Erythroblast (primary cell): ENCODE results near the gene TIMP3.
A peak's percentile ranks its signal among the peaks of the same experiment; 100 is the strongest.

Experiments used
- DNase-seq, 2 experiments: peaks; one replicate each; lab custom pipeline; 2025; lab: John Stamatoyannopoulos, UW
- GATA1 ChIP-seq: IDR thresholded peaks from 2 replicates; pipeline ENCODE4 v1.6.1; 2011; ENCODE audit warnings: low read depth, mild to moderate bottlenecking, control low read depth, low read length, moderate library complexity
- POLR2A ChIP-seq: IDR thresholded peaks from 2 replicates; pipeline ENCODE4 v1.6.1; 2011; ENCODE audit warnings: mild to moderate bottlenecking, low read length

The TIMP3 gene

GRCh38 chr22:32823024-32823730 lies 21.7 kb downstream of the TIMP3 start:
- DNase-seq, result peak; percentile 51 to 64
- TF ChIP-seq GATA1, result no peak
- TF ChIP-seq POLR2A, result no peak

- TF ChIP-seq POLR2A (no peak), GATA1 (no peak)
- DNase-seq, result no peak
These were observed 23.2 kb downstream of the TIMP3 start for GRCh38 chr22:32824531-32825312.

GRCh38 chr22:32826537-32826936 lies 25.0 kb downstream of the TIMP3 start:
- no peak for TF ChIP-seq POLR2A
- TF ChIP-seq GATA1, result no peak
- DNase-seq, result no peak

- TF ChIP-seq GATA1 (no peak), POLR2A (no peak)
- no peak for DNase-seq
These were observed 25.6 kb downstream of the TIMP3 start for GRCh38 chr22:32827049-32827602.

GRCh38 chr22:32828150-32828549 lies 26.6 kb downstream of the TIMP3 start:
- DNase-seq, result no peak
- TF ChIP-seq POLR2A (no peak), GATA1 (no peak)

- no peak for DNase-seq
- no peak for TF ChIP-seq POLR2A
- no peak for TF ChIP-seq GATA1
These were observed 27.1 kb downstream of the TIMP3 start for GRCh38 chr22:32828561-32828960.

- no peak for DNase-seq
- TF ChIP-seq POLR2A, result no peak
- no peak for TF ChIP-seq GATA1
These were observed 27.9 kb downstream of the TIMP3 start for GRCh38 chr22:32829451-32829851.

- no peak for DNase-seq
- TF ChIP-seq POLR2A (no peak), GATA1 (no peak)
These were observed 29.0 kb downstream of the TIMP3 start for GRCh38 chr22:32830473-32830872.

GRCh38 chr22:32830957-32831356 lies 29.5 kb downstream of the TIMP3 start:
- no peak for DNase-seq
- TF ChIP-seq POLR2A (no peak), GATA1 (no peak)

GRCh38 chr22:32831584-32831983 lies 30.1 kb downstream of the TIMP3 start:
- no peak for DNase-seq
- no peak for TF ChIP-seq POLR2A
- TF ChIP-seq GATA1, result no peak

- DNase-seq, result no peak
- TF ChIP-seq POLR2A (no peak), GATA1 (no peak)
These were observed 30.7 kb downstream of the TIMP3 start for GRCh38 chr22:32832174-32832573.

GRCh38 chr22:32836280-32837123 lies 35.0 kb downstream of the TIMP3 start:
- TF ChIP-seq POLR2A, result no peak
- no peak for TF ChIP-seq GATA1
- DNase-seq, result peak; percentile 34 to 56

GRCh38 chr22:32837142-32837541 lies 35.6 kb downstream of the TIMP3 start:
- DNase-seq, result no peak
- TF ChIP-seq POLR2A, result no peak
